AG08395 (cell line): Measurements from ENCODE around the gene SPPL2B.
A peak's percentile ranks its signal among the peaks of the same experiment; 100 is the strongest.

Experiments
- DNase-seq: peaks from one replicate; pipeline ENCODE4 v3.0.0; 2012; ENCODE audit warnings: mixed read lengths, low spot score

The SPPL2B gene

GRCh38 chr19:2323707-2324106 is 4.8 kb upstream of the SPPL2B start:
- DNase-seq: no peak

GRCh38 chr19:2324220-2324948 is 4.1 kb upstream of the SPPL2B start:
- no peak for DNase-seq

GRCh38 chr19:2325281-2326046 is 3.0 kb upstream of the SPPL2B start:
- no peak for DNase-seq

- DNase-seq: no peak
Observed at GRCh38 chr19:2326699-2327360, 1.7 kb upstream of the SPPL2B start.

GRCh38 chr19:2327773-2328400 is 597 bp upstream of the SPPL2B start:
- DNase-seq: peak; percentile 75

GRCh38 chr19:2329149-2329478 is 630 bp downstream of the SPPL2B start:
- DNase-seq: no peak

- DNase-seq: no peak
Observed at GRCh38 chr19:2329501-2329916, 1.0 kb downstream of the SPPL2B start.

GRCh38 chr19:2330255-2330631 is 1.8 kb downstream of the SPPL2B start:
- no peak for DNase-seq

- no peak for DNase-seq
Observed at GRCh38 chr19:2330632-2331284, 2.3 kb downstream of the SPPL2B start.

GRCh38 chr19:2331601-2332246 is 3.2 kb downstream of the SPPL2B start:
- DNase-seq: no peak

GRCh38 chr19:2332341-2333026 is 4.0 kb downstream of the SPPL2B start:
- DNase-seq: peak; percentile 61

GRCh38 chr19:2333027-2333806 is 4.7 kb downstream of the SPPL2B start:
- no peak for DNase-seq

- DNase-seq: no peak
Observed at GRCh38 chr19:2333807-2334211, 5.3 kb downstream of the SPPL2B start.

GRCh38 chr19:2334426-2334825 is 5.9 kb downstream of the SPPL2B start:
- DNase-seq: no peak

GRCh38 chr19:2334986-2335846 is 6.7 kb downstream of the SPPL2B start:
- no peak for DNase-seq

- no peak for DNase-seq
Observed at GRCh38 chr19:2335848-2336247, 7.4 kb downstream of the SPPL2B start.

GRCh38 chr19:2336528-2337328 is 8.2 kb downstream of the SPPL2B start:
- DNase-seq: no peak

- no peak for DNase-seq
Observed at GRCh38 chr19:2337329-2337707, 8.8 kb downstream of the SPPL2B start.
